Nephron progenitor cell (in vitro differentiated cells): ENCODE measurements around the gene STRN4.

Experiments used
- DNase-seq: peaks from one replicate; pipeline ENCODE4 v3.0.0; 2021
- H3K27ac Mint-ChIP-seq: 2 replicates; pipeline ENCODE4 v1.8.0; 2021; ENCODE audit warnings: mild to moderate bottlenecking, moderate library complexity, mixed read lengths
- H3K27me3 Mint-ChIP-seq: 2 replicates; pipeline ENCODE4 v1.8.0; 2021; ENCODE audit warnings: mild to moderate bottlenecking, low read depth, mixed read lengths; ENCODE audit not compliant: poor library complexity
- H3K36me3 Mint-ChIP-seq: 2 replicates; pipeline ENCODE4 v1.8.0; 2021; ENCODE audit warnings: low read depth, mixed read lengths
- H3K4me1 Mint-ChIP-seq: 2 replicates; pipeline ENCODE4 v1.8.0; 2021; ENCODE audit warnings: mixed read lengths
- H3K4me3 Mint-ChIP-seq: 2 replicates; pipeline ENCODE4 v1.8.0; 2021; ENCODE audit warnings: mild to moderate bottlenecking, moderate library complexity, mixed read lengths
- H3K9me3 Mint-ChIP-seq: 2 replicates; pipeline ENCODE4 v1.8.0; 2021; ENCODE audit warnings: mild to moderate bottlenecking, moderate library complexity, mixed read lengths
- CTCF ChIP-seq: fragments of 200-600 bp; sonication (generic); IDR thresholded peaks from 2 replicates; pipeline ENCODE4 v1.5.0; 2021; ENCODE audit warnings: antibody characterized with exemption

Gene STRN4

GRCh38 chr19:46723471-46723870 is 22.8 kb downstream of the STRN4 start:
- Mint-ChIP-seq H3K4me3 (no peak overlapping the region), H3K36me3 (peaks cover 35% of the 10 kb centered on the region), H3K4me1 (peaks cover 11% of the 10 kb centered on the region), H3K9me3 (no peaks in the 10 kb centered on the region), H3K27me3 (no peaks in the 10 kb centered on the region), H3K27ac (no peak overlapping the region)
- no peak for DNase-seq
- TF ChIP-seq CTCF: no peak

- no peaks in the 10 kb centered on the region for H3K9me3 Mint-ChIP-seq
- H3K36me3 Mint-ChIP-seq: peaks cover 34% of the 10 kb centered on the region
- DNase-seq: no peak
- H3K27me3 Mint-ChIP-seq: no peaks in the 10 kb centered on the region
- H3K27ac Mint-ChIP-seq: no peak overlapping the region
- TF ChIP-seq CTCF: no peak
- peaks cover 11% of the 10 kb centered on the region for H3K4me1 Mint-ChIP-seq
- H3K4me3 Mint-ChIP-seq: no peak overlapping the region
These were observed 23.2 kb downstream of the STRN4 start for GRCh38 chr19:46723023-46723461.

- Mint-ChIP-seq H3K27ac (no peak overlapping the region), H3K9me3 (no peaks in the 10 kb centered on the region), H3K4me1 (peaks cover 14% of the 10 kb centered on the region), H3K4me3 (no peak overlapping the region), H3K36me3 (peaks cover 31% of the 10 kb centered on the region), H3K27me3 (no peaks in the 10 kb centered on the region)
- no peak for DNase-seq
- TF ChIP-seq CTCF: no peak
These were observed 23.7 kb downstream of the STRN4 start for GRCh38 chr19:46722421-46723022.

GRCh38 chr19:46722004-46722380 is 24.3 kb downstream of the STRN4 start:
- Mint-ChIP-seq H3K27me3 (no peaks in the 10 kb centered on the region), H3K4me1 (peaks cover 11% of the 10 kb centered on the region), H3K36me3 (peaks cover 28% of the 10 kb centered on the region), H3K4me3 (no peak overlapping the region), H3K9me3 (no peaks in the 10 kb centered on the region), H3K27ac (no peak overlapping the region)
- no peak for DNase-seq
- TF ChIP-seq CTCF: no peak

GRCh38 chr19:46721269-46722003 is 24.8 kb downstream of the STRN4 start:
- peaks cover 10% of the 10 kb centered on the region for H3K4me1 Mint-ChIP-seq
- no peak overlapping the region for H3K4me3 Mint-ChIP-seq
- TF ChIP-seq CTCF: peak; percentile 33
- DNase-seq: peak; percentile 44
- H3K27me3 Mint-ChIP-seq: no peaks in the 10 kb centered on the region
- H3K27ac Mint-ChIP-seq: peak overlapping the region; percentile 93
- peaks cover 28% of the 10 kb centered on the region for H3K36me3 Mint-ChIP-seq
- H3K9me3 Mint-ChIP-seq: no peaks in the 10 kb centered on the region
